ENCODE measurements around the gene IQCF5.

IQCF5 gene

GRCh38 chr3:51888463-51889105 lies 13.2 kb upstream of the IQCF5 start:
- TF ChIP-seq CTCF (IDR thresholded peaks at IDR 0.05; ENCODE audit: low read depth, low read length, missing control alignments) = no peak
- Histone ChIP-seq H3K27ac (no peak overlapping the region), H3K27me3 (replicated peaks) (no peaks in the 10 kb centered on the region), H3K36me3 (replicated peaks) (no peaks in the 10 kb centered on the region), H3K4me3 (ENCODE audit: low read depth, low read length) (no peak overlapping the region)
- DNase-seq = no peak
- in situ Hi-C loops (cut with HindIII; ENCODE audit: low pct_ligation_motif_present, low sequenced_read_pairs) = no loop called here

- TF ChIP-seq CTCF (IDR thresholded peaks at IDR 0.05; ENCODE audit: low read depth, low read length, missing control alignments) = no peak
- no peak overlapping the region for H3K27ac ChIP-seq
- DNase-seq = no peak
- H3K27me3 ChIP-seq (replicated peaks) = no peaks in the 10 kb centered on the region
- in situ Hi-C loops (cut with HindIII; ENCODE audit: low pct_ligation_motif_present, low sequenced_read_pairs) = no loop called here
- H3K4me3 ChIP-seq (ENCODE audit: low read depth, low read length) = no peak overlapping the region
- no peaks in the 10 kb centered on the region for H3K36me3 ChIP-seq (replicated peaks)
Observed at GRCh38 chr3:51887620-51888019, 12.2 kb upstream of the IQCF5 start.

- in situ Hi-C loops (cut with HindIII; ENCODE audit: low pct_ligation_motif_present, low sequenced_read_pairs) = no loop called here
- no peak for DNase-seq
Observed at GRCh38 chr3:51886447-51886846, 11.0 kb upstream of the IQCF5 start.

GRCh38 chr3:51879937-51880336 lies 4.5 kb upstream of the IQCF5 start:
- TF ChIP-seq CTCF (IDR thresholded peaks at IDR 0.05; ENCODE audit: low read depth, low read length, missing control alignments) = no peak
- H3K36me3 ChIP-seq (replicated peaks) = no peaks in the 10 kb centered on the region
- in situ Hi-C loops (cut with HindIII; ENCODE audit: low pct_ligation_motif_present, low sequenced_read_pairs) = no loop called here

More at GRCh38 chr3:51886447-51886846, 11.0 kb upstream of the IQCF5 start:
- no peaks in the 10 kb centered on the region for H3K27me3 ChIP-seq (replicated peaks)
- no peak overlapping the region for H3K27ac ChIP-seq
- no peak for TF ChIP-seq CTCF (IDR thresholded peaks at IDR 0.05; ENCODE audit: low read depth, low read length, missing control alignments)
- no peaks in the 10 kb centered on the region for H3K36me3 ChIP-seq (replicated peaks)
- H3K4me3 ChIP-seq (ENCODE audit: low read depth, low read length) = no peak overlapping the region

GRCh38 chr3:51876186-51876585 lies 785 bp upstream of the IQCF5 start:
- Histone ChIP-seq H3K27me3 (replicated peaks) (no peaks in the 10 kb centered on the region), H3K4me3 (ENCODE audit: low read depth, low read length) (no peak overlapping the region), H3K36me3 (replicated peaks) (no peaks in the 10 kb centered on the region), H3K27ac (no peak overlapping the region)
- DNase-seq = no peak
- no peak for TF ChIP-seq CTCF (IDR thresholded peaks at IDR 0.05; ENCODE audit: low read depth, low read length, missing control alignments)
- in situ Hi-C loops (cut with HindIII; ENCODE audit: low pct_ligation_motif_present, low sequenced_read_pairs) = no loop called here

More at GRCh38 chr3:51879937-51880336, 4.5 kb upstream of the IQCF5 start:
- DNase-seq = peak; percentile 6
- Histone ChIP-seq H3K27ac (no peak overlapping the region), H3K27me3 (replicated peaks) (no peaks in the 10 kb centered on the region), H3K4me3 (ENCODE audit: low read depth, low read length) (no peak overlapping the region)

GRCh38 chr3:51874889-51875288 lies 512 bp downstream of the IQCF5 start:
- no peak overlapping the region for H3K4me3 ChIP-seq (ENCODE audit: low read depth, low read length)
- in situ Hi-C loops (cut with HindIII; ENCODE audit: low pct_ligation_motif_present, low sequenced_read_pairs) = no loop called here
- H3K27me3 ChIP-seq (replicated peaks) = no peaks in the 10 kb centered on the region
- no peak overlapping the region for H3K27ac ChIP-seq
- no peak for TF ChIP-seq CTCF (IDR thresholded peaks at IDR 0.05; ENCODE audit: low read depth, low read length, missing control alignments)
- no peak for DNase-seq
- H3K36me3 ChIP-seq (replicated peaks) = no peaks in the 10 kb centered on the region

Data from brain microvascular endothelial cell (primary cell).